Ecto neural progenitor cell (in vitro differentiated cells): ENCODE results near the gene COL18A1.
"Not testable (repeated sequence)": the region's sequence is repeated elsewhere in the genome, so short reads cannot be mapped to it uniquely, and the experiment has no call there.

Source experiments
- DNase-seq: peaks from one replicate; pipeline ENCODE4 v3.0.0-alpha.2; 2018; ENCODE audit warnings: low spot score

Gene COL18A1

DNA sequence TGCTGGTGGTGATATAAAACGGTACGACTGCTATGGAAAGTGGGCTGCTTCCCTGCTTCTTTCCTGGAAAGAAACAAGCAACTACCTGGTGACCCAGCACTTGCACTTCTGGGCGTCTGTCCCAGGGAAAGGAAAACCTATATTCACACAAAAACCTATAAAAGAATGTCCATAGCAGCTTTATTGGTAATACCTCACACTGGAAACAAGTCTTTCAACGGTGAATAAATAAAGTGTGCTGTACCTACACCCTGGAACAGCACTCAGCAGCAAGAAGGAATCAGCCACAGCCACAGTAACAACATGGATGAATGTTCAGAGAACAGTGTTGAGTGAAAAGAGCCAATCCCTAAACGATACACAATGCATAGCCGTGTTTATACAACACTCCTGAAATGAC lies 117.4 kb downstream of the COL18A1 start:
- DNase-seq, result no peak

DNA sequence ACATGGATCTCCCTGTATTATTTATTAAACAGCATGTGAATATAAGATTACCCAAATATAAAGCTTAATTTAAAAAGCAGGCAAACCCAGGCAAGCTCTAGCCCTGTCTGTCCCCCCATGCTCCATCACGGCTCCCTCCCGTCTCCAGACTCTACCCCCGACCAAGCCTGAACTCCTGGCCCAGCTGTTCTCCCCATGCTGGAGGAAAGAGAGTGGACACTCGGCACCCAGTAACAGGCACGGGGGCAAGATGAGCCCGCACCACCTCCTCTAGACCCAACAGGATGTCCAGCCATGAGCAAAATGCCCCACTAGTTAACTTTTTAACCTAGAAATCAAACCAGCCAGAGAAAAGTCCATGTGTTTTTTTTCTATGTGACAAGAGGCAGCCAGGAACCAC lies 118.0 kb downstream of the COL18A1 start:
- no peak for DNase-seq

DNA sequence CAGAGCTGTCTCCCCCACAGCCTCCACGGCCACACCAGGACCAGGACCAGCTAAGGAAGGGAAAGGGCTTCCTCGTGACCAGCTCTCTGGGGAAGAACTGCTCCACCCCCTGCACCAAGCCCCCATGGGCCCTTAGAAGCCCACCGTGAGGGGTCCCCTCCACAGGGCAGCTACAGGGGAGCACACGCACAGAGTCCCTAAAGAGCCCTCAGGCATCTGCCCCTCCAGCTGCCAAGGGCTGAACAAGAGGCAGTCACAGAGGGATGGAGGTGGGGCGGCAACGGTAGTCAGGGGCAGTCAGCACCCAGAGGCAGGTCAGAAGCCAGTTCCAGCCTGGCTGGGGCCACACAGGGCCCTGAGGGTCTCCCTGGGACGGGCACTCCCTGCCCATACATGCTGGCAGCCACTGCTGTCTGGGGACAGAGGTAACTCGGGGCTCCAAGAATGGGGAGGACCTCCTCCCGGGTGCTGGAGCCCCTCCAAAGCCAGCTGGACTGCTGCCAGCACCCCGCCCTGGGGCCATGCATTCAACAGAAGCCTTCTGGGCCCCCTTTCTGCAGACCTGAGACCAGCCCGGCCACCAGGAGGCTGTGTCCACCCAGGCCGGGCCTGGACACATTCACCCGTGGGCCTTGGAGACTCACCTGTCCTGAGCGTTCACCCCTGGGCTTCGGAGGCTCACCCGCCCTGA lies 118.6 kb downstream of the COL18A1 start:
- no peak for DNase-seq

DNA sequence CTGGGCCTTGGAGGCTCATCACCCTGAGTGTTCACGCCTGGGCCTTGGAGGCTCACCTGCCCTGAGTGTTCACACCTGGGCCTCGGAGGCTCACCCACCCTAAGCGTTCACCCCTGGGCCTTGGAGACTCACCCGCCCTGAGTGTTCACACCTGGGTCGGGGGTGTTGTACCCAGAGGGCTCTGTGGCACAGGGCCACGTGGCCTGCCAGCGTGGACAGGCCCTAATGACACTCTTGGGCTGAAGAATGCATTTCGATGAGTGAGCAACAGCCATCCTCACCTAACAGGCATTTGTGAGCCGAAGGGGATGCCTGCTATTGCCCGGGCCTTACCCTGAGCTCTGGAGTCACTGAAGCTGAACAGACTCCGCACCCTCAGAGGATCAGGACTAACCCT lies 119.8 kb downstream of the COL18A1 start:
- DNase-seq, result no peak

GRCh38 chr21:45525153-45525909 lies 120.4 kb downstream of the COL18A1 start:
- no peak for DNase-seq

- no peak for DNase-seq
These were observed 120.9 kb downstream of the COL18A1 start for GRCh38 chr21:45525910-45526306.

GRCh38 chr21:45527151-45527999 lies 122.4 kb downstream of the COL18A1 start:
- not testable (repeated sequence) for DNase-seq

- DNase-seq, result no peak
These were observed 123.2 kb downstream of the COL18A1 start for GRCh38 chr21:45528028-45528705.

- DNase-seq, result no peak
These were observed 124.2 kb downstream of the COL18A1 start for GRCh38 chr21:45528981-45529784.

- no peak for DNase-seq
These were observed 124.9 kb downstream of the COL18A1 start for GRCh38 chr21:45529785-45530422.

- peak; percentile 38 for DNase-seq
These were observed 125.6 kb downstream of the COL18A1 start for GRCh38 chr21:45530423-45531113.

GRCh38 chr21:45531114-45531392 lies 126.1 kb downstream of the COL18A1 start:
- peak; percentile 30 for DNase-seq

DNA sequence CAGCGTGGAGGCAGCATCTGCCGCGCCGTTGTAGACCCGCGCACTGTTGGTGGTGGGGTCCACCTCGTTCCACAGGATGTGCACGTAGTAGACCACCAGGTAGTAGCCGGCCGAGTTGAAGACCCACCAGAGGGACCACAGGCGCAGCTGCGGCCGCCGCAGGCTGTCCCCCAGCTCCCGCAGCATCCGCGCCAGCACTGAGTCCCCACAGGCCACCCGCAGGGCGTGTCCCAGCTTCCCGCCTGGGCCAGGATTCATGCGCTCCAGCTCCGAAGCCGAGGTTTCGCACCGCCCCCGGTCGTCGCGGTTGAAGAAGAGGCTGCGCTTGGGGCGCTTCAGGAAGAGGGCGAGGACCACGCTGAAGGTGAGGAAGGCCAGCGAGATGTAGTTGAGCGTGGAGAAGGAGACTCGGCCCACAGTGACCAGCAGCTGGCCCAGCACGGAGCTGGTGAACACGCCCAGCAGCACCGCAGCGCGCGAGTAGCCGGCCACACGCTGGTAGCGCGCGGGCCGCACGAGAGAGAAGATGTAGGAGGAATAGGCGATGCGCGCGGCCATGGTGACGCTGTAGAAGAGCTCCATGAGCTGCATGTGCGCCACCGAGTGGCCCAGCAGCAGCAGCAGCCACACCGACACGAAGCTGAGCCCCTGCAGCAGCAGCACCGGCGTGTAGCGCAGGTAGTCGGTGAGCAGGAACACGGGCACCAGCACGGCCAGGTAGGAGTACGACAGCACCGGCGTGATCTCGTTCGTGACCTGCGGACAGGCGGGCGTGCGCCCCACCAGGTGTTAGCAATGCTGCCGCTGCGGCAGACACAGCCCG lies 126.6 kb downstream of the COL18A1 start:
- DNase-seq, result peak; percentile 41

GRCh38 chr21:45532826-45533360 lies 127.9 kb downstream of the COL18A1 start:
- peak; percentile 31 for DNase-seq

DNA sequence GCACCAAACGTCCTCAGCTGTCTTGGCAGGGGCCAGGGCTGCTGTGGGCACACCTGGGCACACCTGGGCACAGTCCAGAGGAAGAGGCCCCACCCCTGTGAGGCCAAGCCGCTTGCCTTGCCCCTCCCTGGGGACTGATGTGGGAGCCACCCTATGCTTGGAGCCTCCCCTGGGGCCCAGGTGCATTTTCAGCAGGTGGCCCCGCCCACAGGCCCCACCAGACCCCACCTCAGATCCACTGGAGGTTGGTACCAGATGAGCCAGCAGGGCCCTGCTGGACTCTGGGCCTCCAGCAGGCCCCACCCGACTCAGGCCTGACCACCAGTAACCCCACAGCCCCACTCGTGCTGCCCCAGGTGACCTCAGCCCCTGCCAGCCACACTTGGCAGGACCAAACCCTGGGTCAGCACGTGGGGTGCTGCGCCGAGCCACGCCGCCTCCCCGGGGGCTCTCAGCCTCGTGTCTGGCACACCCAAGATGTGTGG lies 128.4 kb downstream of the COL18A1 start:
- DNase-seq, result peak; percentile 41

DNA sequence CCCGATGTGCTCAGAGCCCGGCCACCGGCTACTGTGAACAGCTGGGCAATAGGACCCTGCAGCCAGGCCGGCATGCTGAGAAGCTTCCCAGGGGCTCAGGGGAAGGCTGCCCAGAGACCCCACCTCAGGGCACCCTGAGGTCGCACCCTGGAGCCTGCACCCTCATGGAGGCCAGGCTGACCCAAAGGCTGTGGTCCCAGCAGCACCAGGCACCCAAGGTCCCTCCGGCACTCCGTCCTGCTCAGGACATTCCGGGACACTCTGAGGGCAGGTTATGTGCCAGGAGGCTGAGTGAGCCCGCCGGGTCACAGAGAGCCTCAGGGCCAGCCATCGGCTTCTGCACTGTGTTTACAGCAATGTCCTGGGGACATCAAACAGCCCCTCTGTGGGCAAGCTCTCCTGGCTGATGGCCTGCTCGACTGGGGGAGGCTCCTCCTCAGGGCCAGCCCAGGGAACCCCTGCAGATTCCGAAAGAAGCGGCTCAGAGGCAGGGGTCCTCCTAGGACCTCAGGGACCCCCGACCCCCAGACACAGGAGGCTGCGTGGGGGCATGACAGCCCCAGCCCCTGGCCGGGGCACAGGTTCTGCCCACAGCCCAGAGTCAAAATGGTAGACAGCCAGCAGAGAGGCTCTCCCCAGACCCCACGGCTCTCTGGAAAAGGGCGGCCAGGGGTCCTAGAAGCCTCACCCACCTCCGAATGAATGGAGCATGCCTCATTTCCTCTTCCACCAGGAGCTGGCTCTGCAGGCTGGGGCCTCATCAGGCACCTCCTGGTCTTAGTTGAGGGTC lies 129.1 kb downstream of the COL18A1 start:
- no peak for DNase-seq

GRCh38 chr21:45534636-45535331 lies 129.8 kb downstream of the COL18A1 start:
- peak; percentile 47 for DNase-seq
